Muscle of back (tissue), 11 donors: ENCODE data around the gene TEX26. TPM values are rescaled to one million over a fixed set of nuclear protein-coding genes. Genes with fewer than 3 reads are reported as not detected.

ENCODE experiments used
- DNase-seq, 3 donors: peaks; one replicate each; pipeline versions ENCODE4 v3.0.0 to v3.0.0-alpha.2; 2013
- polyA plus RNA-seq, 10 donors: library from polyadenylated mRNA; unstranded; fragments of 120-200 nt; gene quantifications; one replicate each; pipeline ENCODE4 v1.2.1, GENCODE V29; 2013; ENCODE audit not compliant: insufficient read length in 10 of 10

The TEX26 gene
- polyA plus RNA-seq, 10 donors: 0.15 to 0.74 (median 0.29) TPM; not detected in 3

DNA sequence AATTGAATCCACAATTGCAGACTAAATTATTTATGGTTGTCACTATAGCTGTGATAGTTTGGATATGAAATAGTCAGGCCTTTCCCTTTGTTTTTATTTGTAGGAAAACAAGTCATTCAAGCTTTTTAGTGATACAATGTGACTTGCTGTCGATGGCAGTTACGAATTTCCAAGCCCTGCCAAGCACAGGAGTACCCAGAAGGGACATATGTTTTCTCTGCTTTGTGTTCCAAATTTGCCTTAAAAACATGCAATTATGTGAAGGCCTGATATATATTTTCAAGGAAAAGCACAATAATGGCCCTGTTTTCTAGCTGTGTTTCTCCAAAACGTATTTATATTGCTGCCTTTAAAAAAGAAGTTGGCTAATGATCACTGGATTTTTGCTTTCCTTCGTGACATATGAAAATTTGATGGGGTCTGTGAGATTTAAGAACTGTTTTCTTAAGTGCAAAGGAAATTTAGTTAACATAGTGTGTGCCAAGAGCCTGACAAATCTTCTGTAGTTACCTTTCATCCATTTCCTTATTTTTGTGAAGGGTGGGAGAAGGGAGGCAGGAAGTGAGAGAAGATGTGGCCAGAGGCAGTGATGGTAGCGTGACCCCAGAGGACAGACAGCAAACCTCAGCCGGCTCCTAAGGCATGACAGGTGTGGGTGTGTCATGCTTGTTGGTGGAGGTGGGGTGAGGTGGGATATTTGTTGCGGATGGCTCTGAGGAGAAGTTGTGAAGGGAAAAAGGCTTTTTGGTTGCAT lies 79.6 kb downstream of the TEX26 start:
- no peak for DNase-seq

DNA sequence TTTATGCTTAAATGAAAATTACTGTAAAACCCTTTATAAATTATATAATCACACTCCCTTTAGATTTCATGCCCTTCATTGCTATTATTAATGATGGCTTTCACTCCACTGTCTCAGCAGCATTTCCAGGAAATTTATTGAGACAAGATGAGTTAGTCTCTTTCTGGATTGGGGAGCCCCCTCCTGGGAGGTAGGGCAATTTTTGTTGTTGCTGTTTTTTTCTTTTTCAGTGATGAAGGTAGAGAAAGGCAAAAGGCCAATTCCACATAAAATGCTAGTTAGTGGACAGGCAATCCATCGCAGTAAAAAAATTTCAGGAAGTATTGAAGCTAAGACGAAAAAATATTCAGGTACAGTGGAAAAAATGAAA lies 80.2 kb downstream of the TEX26 start:
- peak in 2 of 3 donors; percentile 20 to 30 for DNase-seq

DNA sequence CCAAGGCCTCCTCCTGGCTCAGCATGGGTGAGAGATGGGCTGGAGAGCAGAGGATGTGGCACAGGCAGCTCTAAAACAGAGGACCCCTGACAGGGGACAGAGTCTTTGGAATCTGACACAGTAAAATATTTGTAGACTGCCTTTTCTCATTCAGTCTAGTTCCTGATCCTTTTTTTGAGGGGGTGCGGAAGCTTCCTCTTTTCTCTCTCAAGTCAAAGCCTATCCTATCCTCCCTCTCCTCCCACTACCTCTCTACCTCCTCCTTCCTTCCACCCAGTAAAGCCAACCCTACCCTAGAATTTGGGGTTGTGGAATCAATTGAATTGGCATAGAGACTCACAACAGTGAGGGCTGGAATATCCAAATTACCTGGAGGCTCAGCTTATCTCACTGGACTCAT lies 82.0 kb downstream of the TEX26 start:
- DNase-seq: no peak

DNA sequence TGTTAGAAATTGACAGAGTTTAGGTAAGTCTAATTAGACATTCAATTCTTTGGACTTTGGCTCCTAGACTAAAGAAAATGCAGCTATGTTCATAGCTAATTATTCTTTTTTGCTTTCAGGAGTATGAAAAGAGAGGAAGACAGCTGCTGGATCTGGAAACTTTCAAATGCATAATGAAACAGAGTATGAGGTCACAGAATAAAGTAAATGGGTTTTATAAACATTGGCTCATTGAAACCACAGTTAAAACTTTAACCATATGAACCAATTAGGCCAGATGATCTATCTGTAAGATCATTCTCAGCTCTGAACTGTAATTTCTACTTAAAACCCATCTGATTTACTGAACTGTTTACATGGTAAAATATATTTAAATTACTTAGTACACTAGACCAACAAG lies 82.7 kb downstream of the TEX26 start:
- DNase-seq: no peak

DNA sequence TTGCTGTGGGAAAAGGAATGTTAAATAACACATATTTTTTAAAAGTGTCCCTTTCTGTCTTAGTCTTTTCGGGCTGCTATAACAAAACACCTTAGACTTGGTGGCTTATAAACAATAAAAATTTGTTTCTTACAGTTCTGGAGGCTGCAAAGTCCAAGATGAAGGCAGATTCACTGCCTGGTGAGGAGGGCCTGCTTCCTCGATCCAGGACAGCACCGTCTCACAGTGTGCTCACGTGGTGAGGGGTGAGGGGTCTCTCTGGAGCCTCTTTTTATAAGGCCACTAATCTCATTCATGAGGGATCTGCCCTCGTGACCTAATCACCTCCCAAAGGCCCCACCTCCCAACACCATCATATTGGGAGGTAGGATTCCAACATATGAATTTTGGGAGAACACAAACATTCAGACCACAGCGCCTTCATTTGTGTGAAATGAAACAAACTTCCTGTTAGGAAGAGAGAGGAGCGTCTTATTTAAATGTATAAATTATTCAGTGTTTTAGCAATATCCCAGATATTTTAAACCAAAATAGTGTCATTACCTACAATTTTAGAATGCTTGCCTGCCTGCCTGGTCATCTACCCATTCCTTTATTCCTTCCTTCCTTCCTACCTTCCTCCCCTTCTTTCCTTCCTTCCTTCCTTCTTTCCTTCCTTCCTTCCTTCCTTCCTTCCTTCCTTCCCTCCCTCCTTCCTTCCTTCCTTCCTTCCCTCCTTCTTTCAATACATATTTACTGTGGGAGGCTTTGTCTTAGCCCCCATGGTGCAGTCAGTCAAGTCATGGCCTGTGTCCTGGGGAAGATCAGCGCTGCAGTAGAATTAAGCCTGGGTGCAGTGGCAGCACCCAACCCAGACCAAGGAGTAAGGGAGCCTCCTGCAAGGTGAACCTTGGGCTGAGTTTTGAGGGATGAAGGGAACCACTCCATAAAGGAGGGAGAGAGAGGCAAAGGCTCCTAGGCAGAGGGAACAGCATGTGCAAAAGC lies 84.2 kb downstream of the TEX26 start:
- DNase-seq: no peak

DNA sequence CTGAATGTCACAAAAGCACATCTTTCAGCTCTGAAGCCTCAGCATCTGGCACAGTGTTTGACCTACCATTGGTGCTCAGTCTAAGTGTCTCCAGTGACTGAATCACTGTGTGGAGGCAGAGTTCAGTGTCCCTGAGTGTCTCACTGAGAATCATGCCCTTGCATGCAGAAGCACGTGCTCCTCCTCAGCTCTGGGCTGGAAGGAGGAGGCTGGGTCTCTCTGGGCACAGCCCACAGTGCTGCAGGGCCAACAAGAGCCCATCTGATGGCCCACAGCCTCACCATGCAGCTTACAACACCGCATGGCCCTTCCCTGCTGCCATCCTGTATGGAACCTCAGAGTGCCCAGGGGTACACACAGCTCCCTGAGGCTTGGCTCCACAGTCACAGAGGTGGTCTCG lies 86.1 kb downstream of the TEX26 start:
- DNase-seq: no peak

DNA sequence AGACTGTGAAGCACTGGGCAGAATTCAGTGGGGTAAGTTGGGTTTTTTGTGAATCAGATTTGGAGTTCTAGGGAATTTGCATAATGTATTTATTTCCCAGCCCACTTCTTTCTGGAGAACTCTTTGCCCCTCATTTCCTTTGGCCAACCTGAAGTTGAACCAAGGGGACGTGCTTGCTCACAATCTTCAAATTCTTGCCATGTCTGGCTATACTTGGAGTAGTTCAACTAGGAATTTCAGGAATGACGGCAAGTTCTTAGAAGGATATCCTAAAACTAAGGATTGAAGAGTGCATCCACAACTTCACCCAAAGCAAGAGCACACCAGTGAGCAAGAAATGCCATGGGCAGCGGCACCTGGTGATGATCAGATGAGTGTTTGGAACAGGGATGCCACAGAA lies 88.5 kb downstream of the TEX26 start:
- DNase-seq: no peak

DNA sequence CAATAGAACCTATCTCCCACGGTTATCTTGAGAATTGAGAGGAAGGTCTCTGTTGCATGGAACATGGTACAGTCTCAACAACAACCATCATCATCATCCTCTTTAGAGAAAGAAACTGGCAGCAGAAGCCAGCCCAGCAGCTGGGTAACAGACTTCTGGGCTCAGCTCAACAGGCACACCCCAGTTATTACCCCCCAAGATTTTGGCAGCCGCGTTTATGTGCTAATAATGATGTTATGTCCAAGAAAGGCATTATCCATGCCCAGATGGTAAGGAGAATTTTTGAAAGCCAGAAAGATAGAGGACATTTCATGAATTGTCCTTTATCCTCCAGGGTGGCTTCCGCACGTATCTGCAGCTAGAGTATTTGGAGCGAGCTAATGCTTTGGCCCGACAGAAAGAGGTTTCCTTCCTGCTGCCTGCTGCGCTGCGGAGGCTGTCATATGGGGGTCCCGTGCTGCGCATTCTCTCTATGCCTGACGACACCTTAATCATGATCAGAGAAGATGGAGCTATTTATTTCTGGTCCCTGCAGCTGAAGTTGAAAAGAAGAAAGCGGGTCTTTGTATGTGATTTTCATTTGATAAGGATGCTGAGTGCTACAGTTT lies 89.9 kb downstream of the TEX26 start:
- no peak for DNase-seq

DNA sequence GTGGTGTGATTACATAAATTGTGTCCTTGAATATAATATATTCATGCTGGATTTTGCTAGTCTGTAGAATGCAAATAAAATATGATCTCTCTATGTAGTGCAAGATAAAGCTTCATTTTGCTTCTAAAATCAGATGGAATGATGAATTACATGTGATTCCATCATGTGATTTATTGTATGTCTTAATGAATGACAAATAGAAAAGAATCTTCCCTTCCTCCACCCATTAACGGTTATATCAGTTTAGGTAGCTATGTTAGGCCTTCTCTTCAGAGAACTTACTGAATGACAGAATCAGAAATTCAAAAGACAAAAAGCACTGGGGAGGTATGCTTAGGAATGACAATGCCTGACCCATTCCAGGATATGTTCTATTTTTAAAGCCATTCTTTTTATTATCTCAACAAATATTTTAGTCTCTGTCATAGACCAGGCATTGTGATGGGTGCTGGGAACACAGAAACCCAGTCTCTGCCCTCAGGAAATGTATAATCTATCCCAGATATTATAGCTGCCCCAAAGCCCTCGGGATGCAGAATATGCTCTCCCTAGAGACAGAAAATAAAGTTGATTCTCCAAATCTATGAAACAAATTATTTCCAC lies 90.6 kb downstream of the TEX26 start:
- DNase-seq: no peak

Other genes starting within 250 kb of the TEX26 start
- gene ALOX5AP, start 197.1 kb upstream of the TEX26 start, polyA plus RNA-seq: 1 to 10 TPM; 3.9 to 7.3 (median 5.6) TPM
- 10 to 100 TPM in 5 of 10 donors, 1 to 10 TPM in 5; 5.1 to 19.5 (median 9.8) TPM for gene MEDAG, start 26.4 kb upstream of the TEX26 start, polyA plus RNA-seq
- 10 to 100 TPM; 58.4 to 92.9 (median 70.4) TPM for gene HSPH1, start 229.2 kb downstream of the TEX26 start, polyA plus RNA-seq